Type B pancreatic cell (in vitro differentiated cells): ENCODE measurements around the gene FRMD8. TPM values are rescaled to one million over a fixed set of nuclear protein-coding genes. Genes with fewer than 3 reads are reported as not detected.

Experiments
- DNase-seq: peaks from one replicate; pipeline ENCODE4 v3.0.0; 2021; ENCODE audit warnings: mixed read lengths; ENCODE audit not compliant: unreplicated experiment; ENCODE audit errors: extremely low spot score
- H3K27ac Mint-ChIP-seq: 2 replicates; pipeline ENCODE4 v1.8.0; 2021; ENCODE audit warnings: mild to moderate bottlenecking, mixed read lengths
- H3K27me3 Mint-ChIP-seq: 2 replicates; pipeline ENCODE4 v1.8.0; 2021; ENCODE audit warnings: mixed read lengths
- H3K36me3 Mint-ChIP-seq: 2 replicates; pipeline ENCODE4 v1.8.0; 2021; ENCODE audit warnings: mixed read lengths
- H3K4me1 Mint-ChIP-seq: one replicate; pipeline ENCODE4 v1.8.0; 2021; ENCODE audit warnings: mixed read lengths; ENCODE audit not compliant: unreplicated experiment
- H3K4me3 Mint-ChIP-seq: 2 replicates; pipeline ENCODE4 v1.8.0; 2021; ENCODE audit warnings: mild to moderate bottlenecking, mixed read lengths
- H3K9me3 Mint-ChIP-seq: 2 replicates; pipeline ENCODE4 v1.8.0; 2021; ENCODE audit warnings: mixed read lengths
- total RNA-seq: library from RNA; stranded (reverse); gene quantifications from 2 replicates; pipeline ENCODE4 v1.2.1, GENCODE V29; 2021; ENCODE audit warnings: low replicate concordance
- TF ChIP-seq, protein P1 (sequence below): fragments of 200-600 bp; sonication (generic); conservative IDR thresholded peaks from 2 replicates; pipeline ENCODE4 v1.5.0; 2021; ENCODE audit warnings: antibody characterized with exemption, mild to moderate bottlenecking

The FRMD8 gene
- total RNA-seq, 1 donor from 2014 or later: 35.0 TPM

DNA sequence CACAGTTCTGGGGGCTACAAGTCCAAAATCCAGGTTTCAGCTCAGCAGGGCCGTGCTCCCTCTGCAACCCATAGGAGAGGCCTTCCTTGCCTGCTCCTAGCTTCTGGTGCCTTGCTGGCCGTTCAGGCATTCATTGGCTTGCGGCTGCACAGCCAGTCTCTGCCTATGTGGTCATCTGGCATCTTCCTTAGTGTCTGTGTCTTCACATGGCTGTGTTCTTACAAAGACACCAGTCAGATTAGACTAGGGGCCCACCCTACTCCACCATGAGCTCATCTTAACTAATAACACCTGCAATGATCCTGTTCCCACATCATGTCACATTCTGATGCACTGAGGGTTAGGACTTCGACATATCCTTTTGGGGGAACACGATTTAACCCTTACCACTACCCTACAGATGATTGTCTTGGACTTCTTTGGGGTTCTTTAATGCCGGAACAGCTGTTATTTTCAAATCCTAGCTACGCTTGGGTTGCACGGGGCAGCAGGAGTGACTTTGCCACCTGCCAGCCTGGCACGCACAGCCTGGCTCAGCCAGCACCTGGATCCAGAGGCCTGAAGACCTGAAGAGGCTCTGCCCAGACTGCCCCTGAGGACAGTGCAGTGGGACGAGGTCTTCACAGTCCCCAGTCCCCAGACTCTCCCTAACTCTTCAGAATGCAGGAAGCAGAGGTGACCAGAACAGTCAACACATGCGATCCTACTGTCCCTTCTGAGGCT is 28.5 kb downstream of the FRMD8 start:
- Mint-ChIP-seq H3K27me3 (no peaks in the 10 kb centered on the region), H3K27ac (peak overlapping the region; percentile 16), H3K4me3 (peak overlapping the region; percentile 28), H3K4me1 (peaks cover 35% of the 10 kb centered on the region), H3K9me3 (no peaks in the 10 kb centered on the region), H3K36me3 (peaks cover 3% of the 10 kb centered on the region)
- TF ChIP-seq, protein P1, sequence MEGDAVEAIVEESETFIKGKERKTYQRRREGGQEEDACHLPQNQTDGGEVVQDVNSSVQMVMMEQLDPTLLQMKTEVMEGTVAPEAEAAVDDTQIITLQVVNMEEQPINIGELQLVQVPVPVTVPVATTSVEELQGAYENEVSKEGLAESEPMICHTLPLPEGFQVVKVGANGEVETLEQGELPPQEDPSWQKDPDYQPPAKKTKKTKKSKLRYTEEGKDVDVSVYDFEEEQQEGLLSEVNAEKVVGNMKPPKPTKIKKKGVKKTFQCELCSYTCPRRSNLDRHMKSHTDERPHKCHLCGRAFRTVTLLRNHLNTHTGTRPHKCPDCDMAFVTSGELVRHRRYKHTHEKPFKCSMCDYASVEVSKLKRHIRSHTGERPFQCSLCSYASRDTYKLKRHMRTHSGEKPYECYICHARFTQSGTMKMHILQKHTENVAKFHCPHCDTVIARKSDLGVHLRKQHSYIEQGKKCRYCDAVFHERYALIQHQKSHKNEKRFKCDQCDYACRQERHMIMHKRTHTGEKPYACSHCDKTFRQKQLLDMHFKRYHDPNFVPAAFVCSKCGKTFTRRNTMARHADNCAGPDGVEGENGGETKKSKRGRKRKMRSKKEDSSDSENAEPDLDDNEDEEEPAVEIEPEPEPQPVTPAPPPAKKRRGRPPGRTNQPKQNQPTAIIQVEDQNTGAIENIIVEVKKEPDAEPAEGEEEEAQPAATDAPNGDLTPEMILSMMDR: no peak
- DNase-seq: no peak

DNA sequence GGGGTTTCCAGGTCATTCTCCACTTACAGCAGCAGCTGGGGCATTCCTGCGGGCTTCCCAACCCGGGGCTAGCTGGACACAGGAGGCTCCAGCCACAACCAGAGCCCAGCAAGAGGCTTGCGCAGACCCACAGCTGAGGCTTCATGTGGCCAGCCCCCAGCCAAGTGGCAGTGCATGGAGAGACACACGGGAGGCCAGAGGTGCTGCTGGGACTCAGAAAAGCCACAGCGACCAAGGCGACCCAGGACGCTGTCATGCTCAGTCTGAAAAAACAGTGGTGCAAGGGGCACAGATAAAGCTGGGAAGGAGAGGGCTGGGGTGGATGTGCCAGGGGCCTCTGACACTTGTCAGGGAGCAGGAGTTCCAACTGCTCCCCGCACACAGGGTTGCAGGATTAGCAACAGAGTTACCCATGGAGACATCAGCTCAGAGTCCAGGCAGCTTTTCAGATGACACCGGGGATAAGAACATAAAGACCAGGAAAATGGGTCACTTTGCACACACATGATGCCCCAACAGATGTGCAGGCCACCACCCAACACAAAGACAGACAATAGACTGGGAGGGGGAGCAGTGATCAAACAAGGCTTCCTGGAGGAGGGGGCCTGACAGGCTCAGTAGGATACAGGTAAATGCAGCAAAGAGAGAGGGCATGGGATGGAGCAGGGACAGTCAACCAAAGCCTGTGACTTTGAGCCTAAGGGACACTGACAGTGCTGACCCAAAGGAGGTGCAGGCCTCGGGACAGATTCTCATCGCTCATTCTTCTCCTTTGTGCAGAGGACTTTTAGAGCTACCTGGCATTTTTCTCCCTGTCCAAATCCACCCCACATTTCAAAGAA is 29.3 kb downstream of the FRMD8 start:
- H3K27ac Mint-ChIP-seq: peak overlapping the region; percentile 69
- H3K9me3 Mint-ChIP-seq: no peaks in the 10 kb centered on the region
- peaks cover 40% of the 10 kb centered on the region for H3K4me1 Mint-ChIP-seq
- TF ChIP-seq, protein P1: no peak
- peak overlapping the region; percentile 71 for H3K4me3 Mint-ChIP-seq
- no peaks in the 10 kb centered on the region for H3K27me3 Mint-ChIP-seq
- peaks cover 3% of the 10 kb centered on the region for H3K36me3 Mint-ChIP-seq
- DNase-seq: no peak

DNA sequence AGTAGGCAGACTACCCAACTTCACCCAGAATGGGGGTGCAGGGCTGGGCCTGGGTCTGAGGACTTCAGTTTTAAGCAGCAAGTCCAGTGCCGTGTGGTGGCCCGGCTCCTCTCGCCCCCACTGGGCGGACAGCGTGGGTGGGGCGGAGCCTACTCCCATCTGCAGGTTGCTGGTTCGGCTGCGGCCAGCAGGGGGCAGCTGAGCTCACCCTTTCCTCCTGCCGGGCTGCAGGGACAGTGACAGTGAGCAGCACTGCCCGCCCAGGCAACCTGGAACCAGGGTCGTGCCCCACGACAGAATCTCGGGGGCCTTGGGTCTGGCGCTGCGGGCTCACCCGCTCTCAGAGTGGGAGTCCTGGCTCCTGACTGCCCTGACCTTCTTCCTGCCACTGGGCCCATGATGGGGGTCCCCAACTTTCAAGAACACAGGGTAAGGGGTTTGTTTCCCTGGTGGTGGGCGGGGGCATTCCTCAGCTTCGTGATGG is 29.9 kb downstream of the FRMD8 start:
- Mint-ChIP-seq H3K4me1 (peaks cover 46% of the 10 kb centered on the region), H3K27me3 (no peaks in the 10 kb centered on the region), H3K9me3 (no peaks in the 10 kb centered on the region), H3K36me3 (peaks cover 3% of the 10 kb centered on the region), H3K27ac (peak overlapping the region; percentile 99), H3K4me3 (peak overlapping the region; percentile 80)
- DNase-seq: peak; percentile 95
- TF ChIP-seq, protein P1: peak; percentile 99

DNA sequence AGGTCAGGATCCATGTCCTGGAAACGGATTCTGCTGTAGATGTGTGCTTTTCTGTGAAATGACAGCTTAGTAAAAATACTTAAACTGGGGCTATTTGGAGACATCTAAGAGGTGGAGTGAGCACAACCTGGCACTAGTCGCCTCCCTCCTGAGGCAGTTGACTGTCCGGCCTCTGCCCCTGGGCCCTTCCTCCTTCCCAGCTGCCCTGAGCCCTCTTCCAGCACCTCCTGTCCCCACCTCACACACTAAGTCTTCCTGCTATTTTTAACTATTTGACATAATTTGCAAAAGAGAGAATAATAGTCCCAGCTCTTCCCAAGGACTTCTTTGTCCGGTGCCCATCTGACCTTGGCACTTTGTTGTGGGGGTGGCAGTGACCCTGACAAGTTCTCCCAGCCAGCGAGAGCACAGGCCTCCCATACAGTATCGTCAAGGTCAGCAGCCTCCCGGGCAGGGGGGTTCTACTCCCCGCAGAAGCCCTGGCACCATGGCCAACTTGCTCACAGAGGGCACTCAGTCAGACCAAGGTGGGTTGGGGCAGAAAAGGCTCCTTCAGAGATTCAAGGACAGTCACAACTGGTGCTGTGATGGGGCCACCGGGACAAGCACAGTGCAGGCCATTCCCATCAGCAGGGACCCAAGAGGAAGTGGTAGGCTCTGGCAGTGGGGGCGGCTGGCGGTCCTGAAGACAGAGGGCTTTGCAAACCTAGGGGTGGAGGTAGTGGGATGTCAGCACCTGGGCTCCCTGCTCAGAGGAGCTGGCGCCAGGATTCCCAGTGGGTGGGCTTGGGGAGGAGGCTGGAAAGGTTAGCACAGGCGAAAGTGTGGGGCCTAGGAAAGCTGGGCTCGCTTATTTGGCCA is 30.6 kb downstream of the FRMD8 start:
- TF ChIP-seq, protein P1: no peak
- H3K27ac Mint-ChIP-seq: peak overlapping the region; percentile 99
- H3K9me3 Mint-ChIP-seq: no peaks in the 10 kb centered on the region
- H3K4me3 Mint-ChIP-seq: peak overlapping the region; percentile 80
- no peaks in the 10 kb centered on the region for H3K27me3 Mint-ChIP-seq
- DNase-seq: no peak
- peaks cover 3% of the 10 kb centered on the region for H3K36me3 Mint-ChIP-seq
- H3K4me1 Mint-ChIP-seq: peaks cover 46% of the 10 kb centered on the region

DNA sequence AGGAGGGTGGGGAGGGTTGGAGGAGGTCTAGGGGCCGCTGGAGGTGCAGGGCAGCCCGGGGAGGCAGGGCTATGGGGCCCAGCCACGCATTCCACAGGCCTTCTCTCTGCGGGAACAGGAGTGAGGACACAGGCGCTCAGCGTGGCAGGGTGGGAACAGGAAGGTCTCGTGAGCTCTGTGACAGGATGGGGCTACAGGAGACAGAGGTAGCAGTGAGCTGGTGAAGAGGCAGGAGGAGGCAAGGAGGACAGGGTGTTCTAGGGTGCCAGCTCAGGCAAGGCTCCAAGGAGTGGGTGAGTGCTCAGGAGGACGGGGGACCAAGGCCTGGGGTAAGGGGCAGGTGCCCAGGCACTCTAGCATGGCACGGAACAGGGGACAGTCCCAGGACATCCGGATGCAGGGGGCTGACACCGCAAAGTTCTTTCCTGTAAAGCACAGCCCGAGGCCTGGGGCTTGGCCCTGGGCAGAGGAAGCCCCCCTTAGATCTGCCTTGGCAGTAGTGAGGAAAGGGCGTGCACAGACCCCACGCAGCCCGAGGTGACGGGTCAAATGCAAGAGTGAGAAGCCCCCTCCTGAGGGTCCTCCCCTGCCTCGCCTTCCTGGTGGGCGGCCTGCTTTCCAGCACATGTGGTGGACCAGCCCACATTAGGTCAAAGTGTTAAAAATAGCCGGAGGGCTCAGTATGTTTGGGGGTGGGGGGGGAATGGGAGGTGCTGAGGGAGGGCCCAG is 31.4 kb downstream of the FRMD8 start:
- no peak for DNase-seq
- Mint-ChIP-seq H3K27me3 (peaks cover 5% of the 10 kb centered on the region), H3K4me1 (peaks cover 51% of the 10 kb centered on the region), H3K36me3 (peaks cover 7% of the 10 kb centered on the region), H3K27ac (peak overlapping the region; percentile 99), H3K9me3 (no peaks in the 10 kb centered on the region), H3K4me3 (peak overlapping the region; percentile 80)
- TF ChIP-seq, protein P1: no peak
